ENCODE data around the gene DLG2.

GRCh38 chr11:84396521-84396920, 1230.6 kb downstream of the DLG2 start:
- no peak for TF ChIP-seq ZBTB7A (IDR thresholded peaks at IDR 0.05; ENCODE audit: low read depth)
- no peak for TF ChIP-seq TAF1 (IDR thresholded peaks at IDR 0.05; ENCODE audit: low read depth)
- no peak for TF ChIP-seq TEAD4 (IDR thresholded peaks at IDR 0.05)
- no peak for TF ChIP-seq EP300 (IDR thresholded peaks at IDR 0.05; ENCODE audit: borderline replicate concordance)
- no peak for TF ChIP-seq CREB1 (IDR thresholded peaks at IDR 0.05; ENCODE audit: low read depth)
- TF ChIP-seq REST (IDR thresholded peaks at IDR 0.05; ENCODE audit: low read depth) = no peak
